Measurements from ENCODE around the gene LRP5.

Gene LRP5

DNA sequence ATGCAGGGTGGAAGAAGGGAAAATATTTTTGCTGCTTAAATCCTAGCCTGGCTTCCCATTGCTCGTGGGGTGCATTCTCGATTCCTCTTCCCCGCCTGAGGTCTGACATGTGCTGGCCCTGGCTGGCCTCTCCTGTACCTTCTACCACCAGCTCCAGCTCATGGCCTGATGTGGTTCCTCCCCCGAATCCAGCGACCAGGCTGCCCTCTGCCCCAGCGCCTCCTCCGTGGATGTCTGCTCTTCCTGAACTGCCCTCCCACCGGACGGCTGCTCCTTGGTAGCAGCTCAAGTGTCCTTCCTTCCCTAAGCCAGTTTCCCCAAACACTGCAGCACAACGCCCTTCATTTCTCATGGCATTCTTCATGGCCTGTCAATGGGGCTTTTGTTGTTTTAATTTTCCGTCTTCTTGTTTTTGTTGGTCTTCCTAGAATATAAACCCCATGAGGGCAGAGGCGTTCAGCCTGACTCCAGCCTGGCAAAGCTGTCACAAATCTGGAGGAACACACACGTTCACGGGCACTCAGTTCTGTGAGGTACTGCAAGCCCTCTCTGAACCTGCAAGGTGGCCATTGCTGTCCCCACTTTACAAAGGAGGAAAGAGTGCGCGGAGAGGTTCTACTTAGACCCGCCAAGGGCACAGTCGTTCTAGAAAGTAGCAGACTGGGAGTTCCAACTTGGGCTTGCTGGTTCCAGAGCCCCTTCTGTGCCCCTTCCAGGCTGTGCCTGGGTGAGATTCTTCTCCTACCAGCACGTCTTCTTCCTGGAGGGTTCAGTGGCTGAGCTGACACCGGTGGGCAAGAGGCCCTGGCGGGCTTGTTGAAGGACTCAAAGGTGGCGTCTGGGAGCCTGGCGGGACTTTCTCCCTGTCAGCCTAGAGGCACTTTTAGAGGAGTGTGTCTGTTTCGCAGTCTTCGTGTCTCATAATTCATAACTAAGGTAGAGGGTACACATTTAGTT lies 953 bp upstream of the LRP5 start:
- H3K27ac Mint-ChIP-seq, result peak overlapping the region; percentile 44
- peaks cover 20% of the 10 kb centered on the region for H3K4me1 Mint-ChIP-seq (ENCODE audit: low read depth)
- no peaks in the 10 kb centered on the region for H3K9me3 Mint-ChIP-seq
- H3K27me3 Mint-ChIP-seq, result peaks cover under 1% of the 10 kb centered on the region
- peak overlapping the region; percentile 68 for H3K4me3 Mint-ChIP-seq
- peaks cover 2% of the 10 kb centered on the region for H3K36me3 Mint-ChIP-seq (ENCODE audit: low read depth)
- no peak for DNase-seq

DNA sequence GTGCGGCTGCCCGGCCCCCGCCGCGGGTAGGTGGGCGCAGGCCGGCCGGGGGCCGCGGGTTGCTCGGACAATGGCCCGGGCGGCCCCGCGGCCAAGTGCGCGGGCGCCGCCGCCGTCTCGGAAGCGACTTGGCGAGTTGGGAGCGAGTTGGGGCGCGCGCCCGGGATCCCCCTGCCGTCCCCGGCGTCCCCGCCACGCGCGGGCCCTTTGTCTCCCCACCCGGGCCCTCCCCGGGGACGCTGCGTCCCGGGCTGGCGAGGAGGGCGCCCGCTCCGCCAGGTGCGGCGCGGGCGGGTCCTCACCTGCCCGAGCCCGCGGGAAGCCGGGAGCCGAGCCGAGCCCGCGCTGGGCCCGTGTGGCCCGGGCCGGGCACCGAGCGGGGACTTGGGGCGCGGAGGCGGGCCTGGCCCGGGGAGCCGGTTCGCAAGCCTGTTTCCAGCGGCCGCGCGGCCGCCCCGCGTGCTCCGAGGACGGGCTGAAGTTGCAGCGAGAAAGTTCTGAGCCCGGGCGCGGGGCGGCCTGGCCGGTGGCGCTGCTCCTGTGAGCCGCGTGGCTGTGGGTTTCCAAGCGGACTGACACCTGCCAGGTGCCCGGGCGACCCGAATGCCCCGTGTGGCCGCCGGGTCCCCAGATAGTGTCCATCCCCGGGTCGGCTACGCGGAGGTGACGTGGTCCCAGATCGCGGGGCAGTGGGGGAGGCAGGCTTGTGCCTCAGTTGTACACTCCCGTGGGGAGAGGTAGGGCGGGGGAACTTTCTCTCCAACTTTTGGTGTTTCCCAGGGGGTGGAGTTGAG lies 586 bp downstream of the LRP5 start:
- peak overlapping the region; percentile 63 for H3K27ac Mint-ChIP-seq
- peak overlapping the region; percentile 85 for H3K4me3 Mint-ChIP-seq
- peaks cover 2% of the 10 kb centered on the region for H3K27me3 Mint-ChIP-seq

DNA sequence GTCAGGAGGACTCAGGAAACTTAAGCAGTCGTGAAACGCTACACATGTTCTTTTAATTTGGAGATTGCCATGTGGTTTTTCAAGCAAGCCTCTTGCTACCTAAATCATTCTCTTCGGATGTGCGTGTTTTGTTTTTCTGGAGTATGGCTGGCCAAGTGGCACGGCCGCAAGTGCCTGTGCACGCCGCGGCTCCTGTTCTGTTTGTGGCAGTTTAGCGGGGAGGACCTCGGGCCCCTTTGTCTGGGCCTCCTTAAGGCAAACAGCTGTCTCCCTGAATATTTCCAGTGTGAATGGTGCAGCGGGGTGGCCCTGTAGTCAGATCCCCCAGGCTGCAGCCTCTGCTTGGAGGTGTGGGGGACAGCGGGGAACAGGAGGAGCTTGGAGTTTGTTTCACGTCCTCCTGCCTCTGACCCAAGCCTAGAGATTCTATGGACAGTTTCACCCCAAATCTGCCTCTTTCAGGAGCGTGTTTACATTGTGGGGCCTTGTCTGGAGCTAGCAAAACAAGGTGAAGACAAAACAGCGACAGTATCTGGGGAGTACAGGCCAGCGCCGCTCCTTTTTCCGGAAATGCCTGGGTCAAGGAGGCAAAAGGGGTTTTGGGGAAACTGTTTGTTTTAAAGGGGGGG lies 1.3 kb downstream of the LRP5 start:
- no peaks in the 10 kb centered on the region for H3K9me3 Mint-ChIP-seq
- peak overlapping the region; percentile 85 for H3K4me3 Mint-ChIP-seq
- peak overlapping the region; percentile 63 for H3K27ac Mint-ChIP-seq
- peaks cover 2% of the 10 kb centered on the region for H3K27me3 Mint-ChIP-seq
- H3K4me1 Mint-ChIP-seq (ENCODE audit: low read depth), result peaks cover 20% of the 10 kb centered on the region
- H3K36me3 Mint-ChIP-seq (ENCODE audit: low read depth), result peaks cover 2% of the 10 kb centered on the region
- no peak for DNase-seq

More for the DNA sequence above, 586 bp downstream of the LRP5 start:
- no peaks in the 10 kb centered on the region for H3K9me3 Mint-ChIP-seq
- peaks cover 2% of the 10 kb centered on the region for H3K36me3 Mint-ChIP-seq (ENCODE audit: low read depth)
- DNase-seq, result peak; percentile 65
- H3K4me1 Mint-ChIP-seq (ENCODE audit: low read depth), result peaks cover 20% of the 10 kb centered on the region

DNA sequence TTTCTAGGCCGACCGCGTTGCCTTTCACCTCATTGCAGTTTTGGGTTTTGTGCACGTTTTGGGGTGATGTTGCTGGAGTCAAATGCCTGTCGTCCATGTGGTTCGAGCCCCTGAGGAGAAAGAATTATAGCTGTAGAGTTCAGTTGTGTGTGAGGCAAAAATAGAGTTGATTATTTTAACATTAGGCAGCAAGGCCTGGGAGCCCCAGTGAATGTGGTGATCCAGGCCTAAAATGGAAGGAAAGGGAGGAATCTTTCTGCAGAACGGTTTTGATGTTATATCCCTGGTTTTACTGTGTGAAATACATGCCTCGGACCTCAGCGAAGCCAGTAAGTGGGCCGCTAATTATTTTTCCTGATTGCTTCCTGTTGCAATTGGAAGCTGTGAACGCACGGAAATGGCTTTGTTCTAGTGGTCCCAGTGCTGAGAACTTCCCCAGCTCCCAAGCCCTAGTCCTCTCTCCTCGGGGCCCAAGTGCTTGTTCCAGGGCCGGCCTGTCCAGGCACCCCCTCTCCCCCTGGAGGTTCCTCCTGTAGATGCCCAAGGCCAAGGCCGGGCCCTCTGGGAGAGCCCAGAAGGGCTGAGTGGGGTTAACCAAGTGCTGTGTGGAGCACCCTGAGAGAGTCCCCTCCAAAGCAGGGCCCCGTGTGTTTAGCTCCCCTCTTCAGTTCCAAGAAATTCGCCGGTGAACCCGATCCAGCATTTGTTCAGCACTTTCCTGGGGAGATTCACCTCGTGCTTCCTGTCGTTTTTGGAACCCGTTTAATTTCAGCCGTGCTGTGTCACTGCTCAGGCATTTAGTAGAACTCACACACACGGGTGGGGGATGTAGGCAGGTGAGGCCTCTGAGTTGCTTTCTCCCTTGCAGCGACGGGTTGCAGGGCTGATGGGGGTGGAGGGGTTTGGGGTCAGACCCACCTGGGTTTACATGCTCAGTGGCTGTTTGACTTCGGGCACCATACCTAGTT lies 2.1 kb downstream of the LRP5 start:
- DNase-seq, result no peak
- H3K9me3 Mint-ChIP-seq, result no peaks in the 10 kb centered on the region

DNA sequence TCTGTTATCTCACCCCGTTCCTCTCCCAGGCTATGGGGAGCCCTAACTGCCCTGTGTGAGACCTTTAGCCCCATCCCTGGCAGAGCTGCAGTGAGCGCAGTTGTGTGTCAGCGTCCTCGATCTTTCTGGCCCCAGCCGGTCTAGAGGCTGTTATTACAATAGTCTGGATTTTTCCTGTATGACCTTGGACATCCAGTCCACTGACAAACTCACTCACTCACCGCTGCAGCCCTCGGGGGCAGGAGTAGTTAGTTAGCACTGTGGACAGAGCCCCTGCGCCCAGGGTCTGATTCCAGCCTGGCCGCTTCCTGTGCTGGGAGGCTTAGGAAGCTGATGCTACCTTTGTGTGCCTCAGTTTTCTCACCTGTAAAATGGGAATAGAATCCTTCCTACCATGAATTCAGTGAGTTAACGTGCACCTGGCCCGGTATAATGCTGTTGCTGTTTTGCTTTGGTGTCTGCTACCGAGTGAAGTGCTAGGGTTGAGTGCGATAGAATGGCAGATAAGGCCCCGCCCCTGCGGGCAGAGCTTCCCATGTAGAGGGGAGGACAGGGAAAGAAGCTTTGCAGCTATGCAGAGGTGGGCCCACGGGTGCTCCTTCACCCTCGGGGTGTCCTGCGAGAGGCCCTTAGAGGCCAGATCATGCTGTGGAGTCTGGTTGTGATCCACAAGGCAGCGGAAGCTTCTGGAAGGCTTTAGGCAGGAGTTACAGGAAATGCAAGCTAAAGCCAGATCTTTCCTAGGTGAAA lies 3.0 kb downstream of the LRP5 start:
- Mint-ChIP-seq H3K4me1 (ENCODE audit: low read depth) (peaks cover 17% of the 10 kb centered on the region), H3K27me3 (peaks cover 2% of the 10 kb centered on the region), H3K36me3 (ENCODE audit: low read depth) (peaks cover 2% of the 10 kb centered on the region), H3K4me3 (peak overlapping the region; percentile 8), H3K27ac (no peak overlapping the region), H3K9me3 (no peaks in the 10 kb centered on the region)
- no peak for DNase-seq

More for the DNA sequence above, 2.1 kb downstream of the LRP5 start:
- peak overlapping the region; percentile 85 for H3K4me3 Mint-ChIP-seq
- H3K36me3 Mint-ChIP-seq (ENCODE audit: low read depth), result peaks cover 2% of the 10 kb centered on the region
- peak overlapping the region; percentile 14 for H3K27ac Mint-ChIP-seq
- peaks cover 20% of the 10 kb centered on the region for H3K4me1 Mint-ChIP-seq (ENCODE audit: low read depth)
- peaks cover 2% of the 10 kb centered on the region for H3K27me3 Mint-ChIP-seq

DNA sequence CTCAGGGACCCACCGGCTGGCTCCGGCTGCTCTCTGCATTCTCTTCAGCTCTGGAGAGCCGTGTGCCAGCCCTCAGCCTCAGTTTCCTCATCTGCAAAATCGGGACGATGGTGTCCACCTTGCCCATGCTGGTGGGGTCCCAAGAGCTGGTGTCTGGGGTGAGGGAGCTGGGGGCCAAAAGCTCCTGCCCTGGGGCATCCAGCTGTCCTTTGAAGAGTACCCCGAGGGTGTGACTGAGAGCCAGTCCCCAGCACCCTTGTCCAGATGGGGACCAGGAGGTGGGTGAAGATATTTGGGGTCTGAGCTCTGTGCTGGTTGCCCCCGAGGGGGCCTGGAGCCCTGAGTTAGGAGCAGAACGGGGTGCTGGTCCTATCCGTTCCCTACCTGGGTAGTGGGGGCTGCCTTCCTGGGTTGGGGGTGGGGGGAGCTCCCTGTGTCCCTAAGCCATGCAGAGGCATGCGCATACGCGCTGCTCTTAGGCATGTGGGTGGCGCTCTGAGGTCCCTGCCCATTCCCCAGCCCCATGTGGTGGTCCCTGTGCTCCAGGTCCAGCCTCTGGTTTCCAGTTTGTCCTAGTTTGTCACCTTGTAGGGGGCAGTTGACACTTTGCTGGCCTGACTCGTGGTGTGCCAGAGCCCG lies 4.9 kb downstream of the LRP5 start:
- Mint-ChIP-seq H3K27ac (no peak overlapping the region), H3K4me1 (ENCODE audit: low read depth) (peaks cover 17% of the 10 kb centered on the region), H3K36me3 (ENCODE audit: low read depth) (peaks cover 2% of the 10 kb centered on the region), H3K27me3 (peaks cover 2% of the 10 kb centered on the region), H3K9me3 (no peaks in the 10 kb centered on the region), H3K4me3 (no peak overlapping the region)
- no peak for DNase-seq

DNA sequence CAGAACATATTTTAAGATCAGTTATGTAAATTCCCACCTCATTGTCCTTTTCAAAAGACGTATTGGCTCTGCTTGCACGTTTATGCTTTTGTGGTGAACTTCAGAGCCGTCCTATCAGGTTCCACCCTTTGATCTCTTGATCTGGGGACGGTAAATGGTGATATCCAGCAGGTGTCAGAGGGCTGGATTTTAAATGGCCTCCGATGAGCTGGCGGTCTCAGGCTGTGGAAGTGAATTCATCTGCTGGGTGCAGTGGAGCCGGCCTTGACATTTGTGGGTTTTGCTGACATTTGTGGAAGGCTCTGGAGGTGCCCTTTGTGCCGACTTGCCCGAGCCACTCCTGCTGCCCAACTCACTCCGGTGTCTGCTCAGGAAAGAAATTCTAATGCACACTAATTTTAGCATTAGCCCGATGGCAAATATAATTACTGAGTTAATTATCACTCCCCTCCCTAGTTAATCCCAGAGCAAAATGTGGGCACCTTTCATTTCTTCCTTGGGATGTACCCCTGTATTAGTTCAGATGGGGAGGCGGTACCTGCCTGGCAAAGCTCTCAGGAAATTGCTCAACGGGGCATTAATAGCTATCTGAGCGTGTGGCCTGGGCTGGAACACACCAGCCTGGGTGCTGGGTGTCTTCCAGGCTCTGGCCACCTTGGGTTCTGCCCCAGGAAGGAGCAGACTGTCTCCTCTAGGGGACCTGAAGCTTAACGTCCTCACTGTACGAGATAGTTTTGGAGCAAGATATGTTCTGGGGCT lies 9.1 kb downstream of the LRP5 start:
- H3K27ac Mint-ChIP-seq, result no peak overlapping the region
- H3K36me3 Mint-ChIP-seq (ENCODE audit: low read depth), result no peaks in the 10 kb centered on the region
- no peak overlapping the region for H3K4me3 Mint-ChIP-seq
- no peaks in the 10 kb centered on the region for H3K9me3 Mint-ChIP-seq
- H3K4me1 Mint-ChIP-seq (ENCODE audit: low read depth), result no peaks in the 10 kb centered on the region
- H3K27me3 Mint-ChIP-seq, result peaks cover 2% of the 10 kb centered on the region
- DNase-seq, result no peak

DNA sequence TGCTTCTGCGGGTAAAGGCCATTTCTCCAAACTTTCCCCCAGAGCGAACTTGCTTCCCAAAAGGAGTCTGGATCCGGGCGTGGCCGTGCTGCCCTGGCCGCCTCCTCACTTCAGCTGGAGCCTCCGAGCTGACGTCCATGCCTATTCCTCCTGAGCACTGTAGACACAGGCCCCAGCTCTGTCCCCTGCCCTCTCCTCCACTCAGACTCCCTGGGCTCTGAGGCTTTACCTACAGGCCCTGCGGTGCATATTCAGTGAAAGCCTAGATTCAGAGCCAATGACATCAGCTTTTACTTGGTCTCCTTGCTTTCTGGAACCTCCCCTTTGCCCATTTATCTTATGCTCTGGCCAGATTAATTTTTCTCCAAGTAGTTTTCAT lies 9.7 kb downstream of the LRP5 start:
- H3K27me3 Mint-ChIP-seq, result no peaks in the 10 kb centered on the region
- H3K4me3 Mint-ChIP-seq, result no peak overlapping the region
- no peak for DNase-seq
- no peak overlapping the region for H3K27ac Mint-ChIP-seq
- no peaks in the 10 kb centered on the region for H3K36me3 Mint-ChIP-seq (ENCODE audit: low read depth)
- H3K4me1 Mint-ChIP-seq (ENCODE audit: low read depth), result no peaks in the 10 kb centered on the region
- no peaks in the 10 kb centered on the region for H3K9me3 Mint-ChIP-seq

DNA sequence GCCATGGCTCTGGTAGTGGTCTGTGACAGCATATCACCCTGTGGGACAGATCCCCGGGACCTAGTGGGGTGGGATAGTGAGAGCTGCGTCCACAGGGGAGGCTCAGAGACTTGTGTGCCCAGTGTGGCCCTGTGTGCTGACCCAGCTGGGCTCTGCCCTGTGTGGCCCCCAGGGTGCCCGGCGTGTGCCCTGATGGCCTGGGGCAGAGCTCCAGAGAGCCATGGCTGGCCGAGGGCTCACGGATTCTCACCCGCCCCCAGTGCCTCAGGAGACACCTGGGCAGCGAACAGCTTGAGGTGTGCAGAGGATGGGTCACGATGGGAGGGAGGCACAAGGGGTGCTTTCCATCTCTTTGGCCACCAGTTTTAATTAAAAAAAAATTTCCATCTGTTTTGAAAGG lies 11.8 kb downstream of the LRP5 start:
- Mint-ChIP-seq H3K4me1 (ENCODE audit: low read depth) (peaks cover 21% of the 10 kb centered on the region), H3K27ac (no peak overlapping the region), H3K4me3 (no peak overlapping the region), H3K27me3 (no peaks in the 10 kb centered on the region), H3K36me3 (ENCODE audit: low read depth) (no peaks in the 10 kb centered on the region), H3K9me3 (no peaks in the 10 kb centered on the region)
- DNase-seq, result no peak

DNA sequence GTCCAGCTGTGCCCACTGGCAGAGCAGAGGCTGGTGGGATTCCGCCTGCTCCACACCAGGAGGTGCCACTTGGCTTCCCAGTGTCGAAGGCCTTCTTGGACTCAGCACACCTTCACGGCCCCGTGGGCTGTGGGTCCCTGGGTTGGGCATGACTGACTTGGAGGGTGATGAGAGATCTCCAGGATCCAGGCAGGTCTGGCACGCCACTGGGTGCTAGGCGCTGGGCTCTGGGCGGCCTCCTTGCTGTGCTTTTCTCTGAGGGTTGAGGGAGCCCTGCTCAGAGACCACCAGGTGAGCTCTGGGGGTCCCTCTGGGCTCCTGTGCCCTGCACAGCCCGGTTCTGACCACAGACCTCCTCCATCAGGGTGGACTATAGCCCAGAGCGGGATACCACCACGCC lies 12.3 kb downstream of the LRP5 start:
- Mint-ChIP-seq H3K9me3 (no peaks in the 10 kb centered on the region), H3K4me3 (no peak overlapping the region), H3K36me3 (ENCODE audit: low read depth) (no peaks in the 10 kb centered on the region), H3K27ac (no peak overlapping the region), H3K4me1 (ENCODE audit: low read depth) (peaks cover 24% of the 10 kb centered on the region), H3K27me3 (no peaks in the 10 kb centered on the region)
- DNase-seq, result no peak

DNA sequence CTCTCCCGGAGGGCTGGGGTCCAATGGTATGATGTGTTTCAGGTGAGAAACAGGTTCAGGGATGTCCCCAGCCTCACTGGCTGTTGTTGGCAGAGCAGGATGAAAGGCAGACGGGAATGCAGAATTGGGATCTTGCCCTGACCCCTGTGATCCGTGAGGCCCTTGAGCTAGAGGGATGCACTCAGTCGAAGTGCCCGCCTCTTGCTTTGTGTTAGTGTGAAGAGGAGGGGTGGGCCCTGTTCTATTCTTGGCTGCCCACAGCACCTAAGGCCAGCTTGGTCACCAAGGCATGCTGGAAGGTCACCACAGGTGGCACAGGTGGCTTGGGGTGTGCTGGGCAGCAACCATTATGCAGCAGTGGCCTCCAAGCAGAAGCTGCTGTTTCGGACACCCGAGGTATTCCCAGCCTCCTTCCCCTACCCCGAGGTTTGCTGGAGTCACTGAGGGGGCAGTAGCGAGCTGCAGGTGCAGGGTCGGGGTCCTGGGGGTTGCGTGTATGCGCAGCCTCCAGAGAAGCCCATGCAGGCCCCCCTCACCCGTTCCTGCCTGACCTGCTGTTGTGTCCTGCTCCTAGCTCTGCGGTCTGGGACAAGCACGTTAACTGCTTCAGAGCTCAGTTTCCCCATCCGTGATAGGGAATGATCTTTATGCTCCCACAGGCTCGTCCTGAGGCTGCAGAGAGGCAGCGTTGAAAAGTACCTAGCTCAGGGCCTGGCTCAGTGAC lies 13.0 kb downstream of the LRP5 start:
- no peaks in the 10 kb centered on the region for H3K36me3 Mint-ChIP-seq (ENCODE audit: low read depth)
- no peak overlapping the region for H3K27ac Mint-ChIP-seq
- H3K9me3 Mint-ChIP-seq, result no peaks in the 10 kb centered on the region
- no peaks in the 10 kb centered on the region for H3K27me3 Mint-ChIP-seq
- no peak for DNase-seq
- H3K4me3 Mint-ChIP-seq, result no peak overlapping the region
- peaks cover 30% of the 10 kb centered on the region for H3K4me1 Mint-ChIP-seq (ENCODE audit: low read depth)

DNA sequence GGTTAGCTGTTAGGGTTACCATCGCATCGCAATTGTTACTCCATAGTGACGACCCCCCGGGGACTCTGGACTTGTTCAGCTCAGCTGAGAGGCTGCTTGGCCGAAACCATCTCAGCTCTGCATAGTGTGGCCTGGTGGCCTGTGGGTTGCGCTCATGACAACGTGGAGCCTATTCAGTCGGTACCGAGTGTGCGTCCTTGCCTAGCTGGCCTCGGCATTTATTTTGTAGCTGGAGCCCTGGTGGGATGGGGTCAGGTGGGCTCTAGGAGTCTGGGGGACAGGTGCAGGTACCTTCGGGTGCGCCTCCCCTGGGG lies 13.5 kb downstream of the LRP5 start:
- Mint-ChIP-seq H3K4me1 (ENCODE audit: low read depth) (peaks cover 35% of the 10 kb centered on the region), H3K27ac (no peak overlapping the region), H3K36me3 (ENCODE audit: low read depth) (no peaks in the 10 kb centered on the region), H3K9me3 (no peaks in the 10 kb centered on the region), H3K27me3 (no peaks in the 10 kb centered on the region), H3K4me3 (no peak overlapping the region)
- DNase-seq, result no peak
